ENCODE data around the gene SLC22A4. TPM values are rescaled to one million over a fixed set of nuclear protein-coding genes. Genes with fewer than 3 reads are reported as not detected.

Gene SLC22A4
- total and polyA plus RNA-seq, 2 donors (not counting 1 experiment from before 2014, with no cell fraction given), result 0.18 TPM; not detected in 1

DNA sequence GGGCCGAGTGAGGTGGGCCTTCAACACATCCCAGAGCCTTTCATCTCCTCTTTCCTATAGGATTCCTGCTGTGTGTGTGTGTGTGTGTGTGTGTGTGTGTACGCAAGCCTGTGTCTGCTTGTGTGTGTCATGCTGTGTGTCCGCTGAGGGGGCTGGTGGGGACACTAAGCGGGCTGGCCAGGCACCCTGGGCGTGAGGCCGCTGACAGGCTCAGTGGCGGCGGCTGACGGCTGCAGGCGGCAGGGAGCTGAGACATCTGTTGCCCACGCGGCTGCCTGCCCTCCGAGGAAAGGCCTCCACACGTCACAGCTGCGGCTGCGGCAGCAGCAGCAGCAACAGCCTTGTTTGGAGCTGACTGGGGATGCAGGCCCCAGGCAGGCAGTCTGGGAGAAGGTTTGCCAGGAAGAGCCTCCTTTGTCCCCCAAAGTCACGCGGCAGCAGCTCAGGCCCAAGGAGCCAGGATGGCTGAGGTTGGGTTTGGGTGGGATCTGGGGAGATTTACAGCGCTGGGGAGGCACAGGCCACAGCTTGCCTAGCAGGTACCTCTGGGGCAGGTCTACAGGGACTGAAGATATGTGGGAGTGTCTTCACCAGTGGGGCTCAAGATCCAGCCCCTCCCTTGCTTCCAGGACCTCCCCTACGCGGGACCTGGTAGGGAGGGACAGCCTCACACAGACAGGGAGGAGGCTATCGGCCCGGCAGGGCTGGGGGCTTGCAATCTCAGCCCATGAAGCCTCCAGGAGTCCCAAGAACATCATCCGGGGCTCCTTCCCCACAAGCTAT is 34.9 kb upstream of the SLC22A4 start:
- WGBS (ENCODE audit: insufficient coverage), result 93% methylated on average over 19 of the region's 24 CpGs
- peaks cover 2% of the 10 kb centered on the region for H3K4me1 Mint-ChIP-seq
- ATAC-seq (ENCODE audit: low read depth) (no peak), DNase-seq (no peak)
- no peaks in the 10 kb centered on the region for H3K79me2 ChIP-seq (ENCODE audit: control insufficient read depth, insufficient read depth, low read length)
- CTCF ChIA-PET, result no interaction called here
- no peak overlapping the region for H2AFZ ChIP-seq (ENCODE audit: insufficient read depth, low read depth, low read length, poor library complexity, severe bottlenecking)
- H3K4me2 ChIP-seq (replicated peaks; ENCODE audit: low read depth, low read length, poor library complexity, severe bottlenecking), result no peak overlapping the region
- peaks cover 0 to 7% (median 0%) of the 10 kb centered on the region in 3 donors for H3K9me3 ChIP-seq (ENCODE audit: control extremely low read depth in 1 of 3, control insufficient read depth in 2 of 3, insufficient read depth in 1 of 3, low read length in 2 of 3)
- no peak overlapping the region for H3K4me3 Mint-ChIP-seq
- no peaks in the 10 kb centered on the region for H3K36me3 ChIP-seq (replicated peaks in 1 of 2; ENCODE audit: control extremely low read depth in 1 of 2, control insufficient read depth in 1 of 2, extremely low read depth in 1 of 2, insufficient read depth in 2 of 2, low read length in 1 of 2)
- intact Hi-C loops (cut with micrococcal nuclease), result no loop called here
- no peak overlapping the region for H3K4me3 ChIP-seq (ENCODE audit: control extremely low read depth in 1 of 5, extremely low read depth in 1 of 5, insufficient read depth in 1 of 5, low read depth in 2 of 5, low read length in 4 of 5)
- H3K27ac ChIP-seq (ENCODE audit: low read length in 2 of 2), result no peak overlapping the region
- H3K27ac Mint-ChIP-seq, result no peak overlapping the region
- POLR2A ChIA-PET, result no interaction called here
- peaks cover 8 to 9% of the 10 kb centered on the region in 2 donors for H3K4me1 ChIP-seq (ENCODE audit: control insufficient read depth in 2 of 2, insufficient read depth in 2 of 2, low read length in 2 of 2)
- TF ChIP-seq, protein P1, sequence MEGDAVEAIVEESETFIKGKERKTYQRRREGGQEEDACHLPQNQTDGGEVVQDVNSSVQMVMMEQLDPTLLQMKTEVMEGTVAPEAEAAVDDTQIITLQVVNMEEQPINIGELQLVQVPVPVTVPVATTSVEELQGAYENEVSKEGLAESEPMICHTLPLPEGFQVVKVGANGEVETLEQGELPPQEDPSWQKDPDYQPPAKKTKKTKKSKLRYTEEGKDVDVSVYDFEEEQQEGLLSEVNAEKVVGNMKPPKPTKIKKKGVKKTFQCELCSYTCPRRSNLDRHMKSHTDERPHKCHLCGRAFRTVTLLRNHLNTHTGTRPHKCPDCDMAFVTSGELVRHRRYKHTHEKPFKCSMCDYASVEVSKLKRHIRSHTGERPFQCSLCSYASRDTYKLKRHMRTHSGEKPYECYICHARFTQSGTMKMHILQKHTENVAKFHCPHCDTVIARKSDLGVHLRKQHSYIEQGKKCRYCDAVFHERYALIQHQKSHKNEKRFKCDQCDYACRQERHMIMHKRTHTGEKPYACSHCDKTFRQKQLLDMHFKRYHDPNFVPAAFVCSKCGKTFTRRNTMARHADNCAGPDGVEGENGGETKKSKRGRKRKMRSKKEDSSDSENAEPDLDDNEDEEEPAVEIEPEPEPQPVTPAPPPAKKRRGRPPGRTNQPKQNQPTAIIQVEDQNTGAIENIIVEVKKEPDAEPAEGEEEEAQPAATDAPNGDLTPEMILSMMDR (IDR thresholded peaks at IDR 0.05), result no peak
- no peak for TF ChIP-seq EZH2 (IDR thresholded peaks at IDR 0.05; ENCODE audit: borderline replicate concordance, insufficient read depth, low read depth, low read length, poor library complexity, severe bottlenecking)
- H3K27me3 Mint-ChIP-seq, result peaks cover 24% of the 10 kb centered on the region
- H3K9me3 Mint-ChIP-seq (ENCODE audit: insufficient read depth), result no peaks in the 10 kb centered on the region
- no peaks in the 10 kb centered on the region for H4K20me1 ChIP-seq (ENCODE audit: control insufficient read depth, insufficient read depth, low read length, poor library complexity, severe bottlenecking)
- H3K27me3 ChIP-seq (replicated peaks in 1 of 4; ENCODE audit: control extremely low read depth in 1 of 4, control insufficient read depth in 3 of 4, insufficient read depth in 4 of 4, low read length in 3 of 4), result peaks cover 0 to 39% (median 14%) of the 10 kb centered on the region in 4 experiments
- no peak overlapping the region for H3K9ac ChIP-seq (ENCODE audit: low read length)

- H3K79me2 ChIP-seq (ENCODE audit: control insufficient read depth, insufficient read depth, low read length), result no peaks in the 10 kb centered on the region
- WGBS (ENCODE audit: insufficient coverage), result 67% methylated on average over 6 of the region's 6 CpGs
- H3K4me2 ChIP-seq (replicated peaks; ENCODE audit: low read depth, low read length, poor library complexity, severe bottlenecking), result no peak overlapping the region
- Mint-ChIP-seq H3K4me3 (no peak overlapping the region), H3K4me1 (peaks cover 2% of the 10 kb centered on the region), H3K9me3 (ENCODE audit: insufficient read depth) (no peaks in the 10 kb centered on the region), H3K27ac (no peak overlapping the region), H3K27me3 (peaks cover 20% of the 10 kb centered on the region)
- peaks cover 0 to 4% (median 0%) of the 10 kb centered on the region in 3 donors for H3K9me3 ChIP-seq (ENCODE audit: control extremely low read depth in 1 of 3, control insufficient read depth in 2 of 3, insufficient read depth in 1 of 3, low read length in 2 of 3)
- peaks cover 8 to 9% of the 10 kb centered on the region in 2 donors for H3K4me1 ChIP-seq (ENCODE audit: control insufficient read depth in 2 of 2, insufficient read depth in 2 of 2, low read length in 2 of 2)
- DNase-seq (no peak), ATAC-seq (ENCODE audit: low read depth) (no peak)
- H3K36me3 ChIP-seq (replicated peaks in 1 of 2; ENCODE audit: control extremely low read depth in 1 of 2, control insufficient read depth in 1 of 2, extremely low read depth in 1 of 2, insufficient read depth in 2 of 2, low read length in 1 of 2), result no peaks in the 10 kb centered on the region
- CTCF ChIA-PET, result interaction anchor here (1.1 to 1.2 kb wide), 2 partner anchors 12 to 197 kb away, joined by 3 to 5 read pairs; no protein-coding TSS in a partner anchor
- no peak overlapping the region for H3K27ac ChIP-seq (ENCODE audit: low read length in 2 of 2)
- no peak overlapping the region for H3K4me3 ChIP-seq (ENCODE audit: control extremely low read depth in 1 of 5, extremely low read depth in 1 of 5, insufficient read depth in 1 of 5, low read depth in 2 of 5, low read length in 4 of 5)
- no peaks in the 10 kb centered on the region for H4K20me1 ChIP-seq (ENCODE audit: control insufficient read depth, insufficient read depth, low read length, poor library complexity, severe bottlenecking)
- no peak overlapping the region for H3K9ac ChIP-seq (ENCODE audit: low read length)
- peaks cover 0 to 39% (median 14%) of the 10 kb centered on the region in 4 experiments for H3K27me3 ChIP-seq (replicated peaks in 1 of 4; ENCODE audit: control extremely low read depth in 1 of 4, control insufficient read depth in 3 of 4, insufficient read depth in 4 of 4, low read length in 3 of 4)
- intact Hi-C loops (cut with micrococcal nuclease), result no loop called here
- TF ChIP-seq, protein P1 (IDR thresholded peaks at IDR 0.05), result no peak
- TF ChIP-seq EZH2 (IDR thresholded peaks at IDR 0.05; ENCODE audit: borderline replicate concordance, insufficient read depth, low read depth, low read length, poor library complexity, severe bottlenecking), result no peak
- POLR2A ChIA-PET, result no interaction called here
- H2AFZ ChIP-seq (ENCODE audit: insufficient read depth, low read depth, low read length, poor library complexity, severe bottlenecking), result no peak overlapping the region
Observed at GRCh38 chr5:132260051-132260450, 34.1 kb upstream of the SLC22A4 start.
